Measurements from ENCODE around the gene IKZF3. TPM values are rescaled to one million over a fixed set of nuclear protein-coding genes. Genes with fewer than 3 reads are reported as not detected.

IKZF3 gene
- total RNA-seq, 2 donors from 2014 or later, result 0.55 to 1.7 TPM

- Histone ChIP-seq H3K4me1 (replicated peaks) (no peaks in the 10 kb centered on the region), H3K27me3 (replicated peaks; ENCODE audit: insufficient read depth) (no peaks in the 10 kb centered on the region), H3K4me3 (no peak overlapping the region), H3K36me3 (no peaks in the 10 kb centered on the region), H3K27ac (no peak overlapping the region), H3K9me3 (no peaks in the 10 kb centered on the region)
- intact Hi-C loops (cut with DNase I), result no loop called here
- TF ChIP-seq POLR2AphosphoS5 (IDR thresholded peaks at IDR 0.05) (no peak), CTCF (IDR thresholded peaks at IDR 0.05) (no peak), POLR2A (IDR thresholded peaks at IDR 0.05) (no peak)
- DNase-seq (ENCODE audit: low spot score), result no peak
Observed at GRCh38 chr17:39816272-39816671, 47.8 kb downstream of the IKZF3 start.

GRCh38 chr17:39814497-39814896 lies 49.6 kb downstream of the IKZF3 start:
- H3K36me3 ChIP-seq, result no peaks in the 10 kb centered on the region
- no peaks in the 10 kb centered on the region for H3K9me3 ChIP-seq
- no peak overlapping the region for H3K27ac ChIP-seq
- WGBS, result 64% methylated on average over 2 of the region's 2 CpGs
- TF ChIP-seq POLR2A (IDR thresholded peaks at IDR 0.05), result no peak
- no peak for TF ChIP-seq CTCF (IDR thresholded peaks at IDR 0.05)
- no peak for TF ChIP-seq POLR2AphosphoS5 (IDR thresholded peaks at IDR 0.05)
- no peaks in the 10 kb centered on the region for H3K27me3 ChIP-seq (replicated peaks; ENCODE audit: insufficient read depth)
- no peaks in the 10 kb centered on the region for H3K4me1 ChIP-seq (replicated peaks)
- no peak for DNase-seq (ENCODE audit: low spot score)
- no peak overlapping the region for H3K4me3 ChIP-seq
- intact Hi-C loops (cut with DNase I), result no loop called here

- no peak for DNase-seq (ENCODE audit: low spot score)
- Histone ChIP-seq H3K27me3 (replicated peaks; ENCODE audit: insufficient read depth) (no peaks in the 10 kb centered on the region), H3K4me1 (replicated peaks) (no peaks in the 10 kb centered on the region), H3K36me3 (no peaks in the 10 kb centered on the region), H3K27ac (no peak overlapping the region), H3K4me3 (no peak overlapping the region), H3K9me3 (no peaks in the 10 kb centered on the region)
- TF ChIP-seq POLR2AphosphoS5 (IDR thresholded peaks at IDR 0.05) (no peak), CTCF (IDR thresholded peaks at IDR 0.05) (no peak)
- intact Hi-C loops (cut with DNase I), result no loop called here
- 72% methylated on average over 11 of the region's 11 CpGs for WGBS
Observed at GRCh38 chr17:39813631-39814030, 50.5 kb downstream of the IKZF3 start.

- peak overlapping the region in 1 of 2 donors; percentile 5 for H3K27ac ChIP-seq
- no peaks in the 10 kb centered on the region for H3K27me3 ChIP-seq (replicated peaks; ENCODE audit: insufficient read depth)
- intact Hi-C loops (cut with DNase I), result no loop called here
- H3K4me1 ChIP-seq (replicated peaks), result no peaks in the 10 kb centered on the region
- H3K36me3 ChIP-seq, result no peaks in the 10 kb centered on the region
- peak; percentile 71 for DNase-seq (ENCODE audit: low spot score)
- H3K9me3 ChIP-seq, result no peaks in the 10 kb centered on the region
- no peak for TF ChIP-seq CTCF (IDR thresholded peaks at IDR 0.05)
- TF ChIP-seq POLR2A (IDR thresholded peaks at IDR 0.05), result no peak
- peak; percentile 83 for TF ChIP-seq POLR2AphosphoS5 (IDR thresholded peaks at IDR 0.05)
- 21% methylated on average over 6 of the region's 6 CpGs for whole genome bisulfite sequencing
- H3K4me3 ChIP-seq, result no peak overlapping the region
Observed at GRCh38 chr17:39812466-39812865, 51.6 kb downstream of the IKZF3 start.

GRCh38 chr17:39810939-39811728 lies 53.0 kb downstream of the IKZF3 start:
- Histone ChIP-seq H3K4me3 (no peak overlapping the region), H3K27ac (no peak overlapping the region), H3K36me3 (no peaks in the 10 kb centered on the region), H3K27me3 (replicated peaks; ENCODE audit: insufficient read depth) (no peaks in the 10 kb centered on the region), H3K9me3 (no peaks in the 10 kb centered on the region), H3K4me1 (replicated peaks) (no peaks in the 10 kb centered on the region)
- 89% methylated on average over 4 of the region's 4 CpGs for WGBS
- DNase-seq (ENCODE audit: low spot score), result no peak
- intact Hi-C loops (cut with DNase I), result no loop called here
- no peak for TF ChIP-seq CTCF (IDR thresholded peaks at IDR 0.05)
- TF ChIP-seq POLR2A (IDR thresholded peaks at IDR 0.05), result no peak
- no peak for TF ChIP-seq POLR2AphosphoS5 (IDR thresholded peaks at IDR 0.05)
